ENCODE data around the gene LRRC47.

- TF ChIP-seq CTCF (IDR thresholded peaks at IDR 0.05 in 4 of 5, conservative IDR thresholded peaks at IDR 0.05 in 1 of 5) = no peak
- no peak for TF ChIP-seq POLR2A (IDR thresholded peaks at IDR 0.05)
These were observed 40.1 kb upstream of the LRRC47 start for GRCh38 chr1:3836421-3836820.

Data from gastrocnemius medialis (tissue), 4 donors.